Daoy (cell line): ENCODE data around the gene RNF150. TPM values are rescaled to one million over a fixed set of nuclear protein-coding genes. Genes with fewer than 3 reads are reported as not detected.
"Not testable (repeated sequence)": the region's sequence is repeated elsewhere in the genome, so short reads cannot be mapped to it uniquely, and the experiment has no call there.

Source experiments
- DNase-seq: peaks from one replicate; pipeline ENCODE4 v3.0.0-alpha.2; 2015; ENCODE audit warnings: low read depth
- total RNA-seq: library from RNA; depleted of rRNA; stranded (reverse); fragments of >200 nt; shearing (Covaris generic); gene quantifications from 2 replicates; pipeline ENCODE4 v1.2.3, GENCODE V29; 2014

The RNF150 gene
- total RNA-seq, 1 experiment from 2014 or later, result 2.4 TPM

- DNase-seq, result no peak
These were observed 57.7 kb downstream of the RNF150 start for GRCh38 chr4:141075553-141075952.

DNA sequence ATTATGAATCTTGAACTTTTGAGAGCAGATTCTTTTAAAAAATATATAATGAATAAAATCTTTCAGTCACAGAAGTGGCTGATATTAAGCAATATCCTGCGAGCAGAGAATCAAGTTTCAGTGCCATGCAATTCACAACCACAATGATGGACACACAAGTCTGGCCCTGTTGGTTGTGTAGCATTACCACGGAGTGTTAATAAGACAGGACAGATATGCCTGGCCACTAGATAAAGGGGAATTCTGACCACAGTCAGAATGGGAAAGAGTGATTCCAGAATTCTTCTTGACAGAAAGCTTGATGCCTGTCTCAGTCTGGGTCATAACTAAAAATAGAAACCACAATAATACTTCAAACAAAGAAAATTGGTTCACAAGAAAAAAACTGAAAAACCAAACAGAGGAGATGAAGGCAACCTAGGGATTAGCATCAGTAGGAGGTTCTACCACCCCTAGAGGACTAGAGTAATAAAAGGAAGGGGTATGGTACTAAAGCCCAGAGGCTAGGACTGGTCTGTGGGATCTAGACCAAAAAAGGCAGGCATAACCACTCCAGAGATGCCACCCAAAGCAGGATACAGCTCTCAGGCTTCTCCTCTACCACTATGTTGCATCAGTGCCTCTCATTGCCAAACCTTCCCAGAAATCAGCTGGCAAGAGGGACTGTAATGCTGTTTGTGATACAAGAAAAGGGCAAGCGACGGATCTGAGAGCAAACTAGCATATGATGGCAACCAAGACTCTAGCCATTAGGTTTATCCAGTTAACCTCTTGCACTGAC, 59.0 kb downstream of the RNF150 start:
- no peak for DNase-seq

DNA sequence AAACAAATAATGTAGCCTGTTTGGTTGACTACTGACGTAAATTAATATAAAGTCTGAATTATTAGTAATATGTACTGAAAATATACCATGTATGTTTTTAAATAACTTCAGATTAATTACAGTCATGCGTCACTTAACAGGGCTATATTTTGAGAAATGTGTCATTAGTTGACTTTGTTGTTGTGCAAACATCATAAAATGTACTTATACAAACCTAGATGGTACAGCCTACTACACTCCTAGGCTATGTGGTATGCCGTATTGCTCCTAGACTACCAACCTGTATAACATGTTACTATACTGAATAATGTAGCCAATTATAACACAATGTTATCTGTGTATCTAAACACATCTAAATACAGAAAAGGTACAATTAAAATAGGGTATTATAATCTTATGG, 66.6 kb downstream of the RNF150 start:
- no peak for DNase-seq

DNA sequence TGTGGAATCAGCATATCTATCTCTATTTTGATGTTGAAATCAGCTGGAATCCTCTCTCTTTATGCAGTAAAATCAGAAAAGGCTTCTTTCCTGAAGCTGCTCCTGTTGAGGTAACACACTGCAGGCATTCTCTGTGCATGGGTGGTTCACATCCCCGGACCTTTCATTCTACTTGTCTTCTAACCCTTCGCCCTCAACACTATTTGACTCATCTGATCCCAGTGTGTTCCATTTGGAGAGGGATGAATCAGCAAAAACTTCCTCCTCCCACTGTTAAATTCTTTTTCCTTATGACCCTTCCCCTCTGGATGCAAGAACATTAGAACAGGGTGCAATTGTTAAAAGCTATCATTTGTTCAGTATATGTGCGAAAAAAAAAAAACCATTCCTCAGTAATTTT, 67.4 kb downstream of the RNF150 start:
- DNase-seq, result no peak

DNA sequence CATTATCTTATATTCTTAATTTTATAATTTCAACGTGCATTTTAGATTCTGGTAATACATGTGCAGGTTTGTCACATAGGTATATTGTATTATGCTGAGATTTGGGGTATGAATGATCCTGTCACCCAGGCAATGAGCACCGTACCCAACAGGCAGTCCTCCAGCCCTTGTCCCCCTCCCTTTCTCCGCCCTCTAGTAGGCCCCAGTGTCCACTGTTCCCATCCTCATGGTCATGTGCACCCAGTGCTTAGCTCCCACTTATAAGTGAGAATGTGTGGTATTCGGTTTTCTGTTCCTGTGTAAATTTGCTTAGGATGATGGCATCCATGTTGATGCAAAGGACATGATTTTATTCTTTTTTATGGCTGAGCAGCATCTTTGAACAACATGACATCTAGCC, 70.6 kb downstream of the RNF150 start:
- DNase-seq, result no peak

DNA sequence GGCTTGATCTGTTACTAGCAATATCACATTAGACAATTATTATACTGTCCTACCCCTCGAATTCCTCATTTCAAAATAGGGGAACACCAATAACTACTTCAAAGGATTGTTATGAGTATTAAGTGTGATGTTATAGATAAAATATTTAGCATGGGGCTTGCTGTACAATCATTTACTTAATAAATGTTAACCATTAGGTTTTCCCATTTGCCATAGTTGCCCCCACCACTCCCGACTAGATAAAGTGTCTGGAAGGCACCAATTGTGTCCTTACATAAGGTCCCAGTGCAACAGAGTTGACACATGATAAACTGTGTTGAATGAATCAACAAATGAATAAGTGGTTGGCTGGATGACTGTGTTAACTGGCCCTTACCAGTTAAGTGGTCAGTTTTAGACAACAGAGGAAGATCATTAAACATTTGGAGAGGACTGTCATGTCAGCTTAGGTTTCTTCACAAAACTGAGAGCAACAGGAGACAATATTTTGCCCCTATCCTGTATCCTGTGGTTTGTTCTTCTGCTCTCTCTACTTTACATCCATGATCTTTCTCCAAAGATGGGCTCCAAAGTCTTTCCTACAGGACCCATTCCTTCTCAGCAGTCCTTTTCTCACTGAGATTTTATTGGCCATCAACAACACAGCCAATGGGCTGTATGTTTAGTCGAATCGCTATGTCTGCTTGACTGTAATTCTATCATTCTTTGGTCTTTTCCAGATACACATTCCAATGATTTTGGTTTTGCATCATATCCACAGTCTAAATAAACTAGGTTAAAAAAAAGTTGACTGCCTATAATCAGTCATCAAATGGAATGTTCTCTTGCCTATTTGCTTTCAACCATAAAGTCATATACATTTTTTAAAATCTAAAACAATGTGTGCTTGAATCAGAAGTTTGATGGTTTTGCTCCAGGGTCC, 74.4 kb downstream of the RNF150 start:
- DNase-seq, result no peak

GRCh38 chr4:141057582-141057981, 75.7 kb downstream of the RNF150 start:
- no peak for DNase-seq

DNA sequence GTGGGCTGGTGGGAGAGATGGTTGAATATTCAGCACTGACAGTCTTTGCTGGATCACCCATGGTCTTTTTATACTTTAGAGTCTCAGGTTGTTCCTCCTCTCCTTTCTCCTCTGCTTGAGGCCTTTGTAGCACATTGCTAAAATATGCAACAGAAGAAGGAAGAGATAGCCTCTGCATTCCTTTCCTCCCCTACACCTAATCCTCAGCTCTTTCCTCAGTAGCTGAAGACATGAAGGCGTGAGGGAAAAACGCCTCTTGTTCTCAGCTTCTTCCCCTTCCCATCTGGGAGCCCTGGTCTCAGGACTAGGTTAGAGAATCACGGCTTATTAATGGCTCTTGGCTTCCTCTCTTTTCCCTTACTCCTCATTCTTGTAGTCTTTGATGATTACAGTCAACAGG, 76.8 kb downstream of the RNF150 start:
- no peak for DNase-seq

DNA sequence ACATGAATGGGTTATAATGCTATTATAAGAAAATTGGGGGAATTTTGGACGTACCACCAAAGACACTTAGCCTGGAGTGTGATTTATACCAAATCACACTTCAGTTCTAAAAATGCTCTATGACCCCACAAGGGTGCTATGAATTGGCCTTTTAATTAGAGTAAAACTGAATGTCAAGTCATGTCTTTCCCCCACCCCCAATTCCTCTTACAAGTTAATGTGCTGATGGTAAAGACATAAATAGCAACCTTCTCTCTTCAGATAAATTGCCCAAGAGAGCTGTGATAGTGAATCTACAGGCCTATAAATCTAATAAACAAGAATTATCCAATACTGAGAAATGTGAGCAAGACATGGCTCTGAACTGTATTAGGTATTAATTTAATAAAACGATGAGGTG, 78.8 kb downstream of the RNF150 start:
- no peak for DNase-seq

GRCh38 chr4:141050999-141051398, 82.3 kb downstream of the RNF150 start:
- not testable (repeated sequence) for DNase-seq

DNA sequence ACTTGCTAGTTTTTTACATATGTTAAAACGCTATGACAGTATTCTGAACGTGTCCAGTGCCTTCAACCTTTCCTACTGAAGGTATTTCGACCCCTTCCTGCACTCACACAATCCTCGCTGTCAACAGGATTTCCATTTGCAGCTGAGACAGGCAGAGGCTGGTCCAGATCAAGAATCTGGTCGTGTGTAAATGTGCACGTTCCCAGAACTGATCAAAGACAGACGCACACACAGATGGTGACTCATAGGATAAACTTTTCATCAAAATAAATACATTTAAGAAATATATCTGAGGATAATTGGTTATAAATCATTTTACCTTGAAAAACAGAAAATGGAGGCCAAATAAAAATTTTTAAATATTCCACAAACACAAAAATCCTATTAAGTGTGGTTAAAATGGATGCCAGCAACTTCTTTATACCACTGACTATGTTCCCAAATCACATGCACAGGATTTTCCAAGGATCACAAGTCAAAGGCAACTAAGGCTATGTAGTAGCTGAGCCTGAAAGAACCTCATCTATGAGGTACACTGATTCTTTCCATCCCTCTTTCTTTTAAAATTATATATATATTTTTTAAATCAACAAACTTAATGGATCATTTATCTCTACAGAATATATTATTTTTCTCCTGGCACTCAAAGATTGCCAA, 85.9 kb downstream of the RNF150 start:
- DNase-seq, result no peak

- peak; percentile 54 for DNase-seq
These were observed 87.0 kb downstream of the RNF150 start for GRCh38 chr4:141046255-141046654.

- DNase-seq, result no peak
These were observed 87.4 kb downstream of the RNF150 start for GRCh38 chr4:141045848-141046247.

GRCh38 chr4:141041021-141041476, 92.2 kb downstream of the RNF150 start:
- DNase-seq, result no peak

GRCh38 chr4:141039156-141039555, 94.1 kb downstream of the RNF150 start:
- no peak for DNase-seq

DNA sequence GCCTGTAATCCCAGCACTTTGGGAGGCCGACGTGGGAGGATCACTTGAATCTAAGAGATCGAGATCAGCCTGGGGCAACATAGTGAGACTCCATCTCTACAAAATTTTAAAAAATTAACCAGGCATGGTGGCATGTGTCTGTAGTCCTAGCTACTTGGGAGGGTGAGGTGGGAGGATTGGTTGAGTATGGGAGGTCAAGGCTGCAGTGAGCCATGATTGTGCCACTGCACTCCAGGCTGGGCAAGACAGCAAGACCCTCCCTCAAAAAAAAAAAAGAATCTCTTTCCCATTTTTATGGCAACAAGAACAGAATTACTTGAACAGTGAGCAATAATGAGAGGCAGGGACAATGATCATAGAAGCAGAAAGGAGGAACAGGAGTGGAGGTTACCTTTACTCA, 94.8 kb downstream of the RNF150 start:
- DNase-seq, result no peak

DNA sequence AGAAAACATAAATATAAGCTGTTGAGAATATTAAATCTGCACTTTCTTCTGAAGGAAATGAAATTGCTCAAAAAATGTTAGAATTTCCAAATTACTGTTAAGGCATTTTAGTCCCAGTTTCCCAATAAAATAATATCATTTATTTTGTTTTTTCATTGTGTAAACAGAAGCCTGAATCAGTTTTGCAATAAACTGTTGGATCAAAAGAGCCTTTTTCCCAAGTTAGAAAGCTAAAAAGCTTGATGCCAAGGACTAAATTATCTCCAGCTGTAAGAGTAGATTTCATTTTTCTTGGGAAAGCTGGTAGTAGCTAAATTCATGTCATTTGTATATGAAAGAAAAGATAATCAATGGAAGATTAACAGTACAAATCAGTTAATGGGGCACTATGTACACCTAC, 95.8 kb downstream of the RNF150 start:
- DNase-seq, result no peak

GRCh38 chr4:141036786-141037185, 96.5 kb downstream of the RNF150 start:
- DNase-seq, result no peak

DNA sequence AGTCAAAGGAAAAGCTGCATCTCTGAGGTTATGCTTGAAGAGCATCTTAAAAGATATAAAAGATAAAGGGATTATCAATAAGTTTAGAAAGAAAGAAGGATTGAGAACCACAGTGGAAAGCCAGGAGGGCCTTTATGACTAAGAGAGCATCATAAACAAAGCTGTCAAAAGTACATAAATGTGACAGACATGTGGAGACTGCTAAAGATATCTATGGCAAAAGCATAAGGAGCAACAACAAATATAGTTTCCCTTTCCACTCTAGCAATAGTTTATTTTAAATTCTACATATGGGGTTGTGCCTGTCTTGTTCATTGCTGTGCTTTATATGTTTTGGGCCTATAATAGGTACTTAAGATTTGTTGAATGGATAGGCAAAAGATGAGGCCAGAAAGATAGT, 97.3 kb downstream of the RNF150 start:
- DNase-seq, result no peak

DNA sequence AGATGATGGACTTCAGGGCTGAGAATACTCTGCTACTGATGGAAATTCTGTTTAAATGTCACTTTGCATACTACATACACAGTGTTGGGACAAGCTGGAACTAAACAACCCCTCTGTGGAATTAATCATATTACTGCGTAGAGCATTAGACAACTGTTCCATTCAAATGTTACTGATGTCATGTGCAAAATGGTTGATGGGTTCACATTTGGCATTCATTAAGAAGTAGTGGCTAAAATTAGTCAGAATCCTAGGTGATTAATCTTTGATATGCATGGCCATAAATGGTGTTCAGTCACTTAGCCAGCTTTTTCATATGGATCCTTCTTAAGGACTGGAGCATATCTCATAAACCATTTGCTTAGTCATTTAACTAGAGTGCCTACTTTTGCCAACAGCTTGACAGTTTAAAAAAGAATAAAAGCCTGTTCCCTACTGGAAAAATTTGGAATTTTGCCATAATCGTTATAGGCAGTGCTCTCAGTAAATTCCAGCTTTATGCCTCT, 105.2 kb downstream of the RNF150 start:
- peak; percentile 19 for DNase-seq

DNA sequence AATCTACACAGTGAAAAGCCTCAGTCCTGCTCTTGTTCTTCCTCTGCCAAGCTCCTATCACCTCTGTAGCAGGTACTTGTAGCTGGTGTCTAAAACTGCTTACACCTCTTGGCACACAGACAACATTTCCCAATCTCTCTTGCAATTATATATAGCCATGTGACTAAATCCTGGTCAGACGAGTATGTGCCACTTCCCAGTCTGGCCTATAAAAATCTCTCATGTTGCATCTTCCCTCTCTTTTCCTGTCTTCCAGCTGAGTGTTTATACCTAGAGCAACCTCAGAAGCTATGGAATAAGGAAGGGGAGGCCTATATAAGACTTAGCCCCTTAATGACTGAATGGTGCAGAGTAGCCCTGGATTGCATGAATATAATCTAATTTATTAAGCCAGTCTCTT, 105.8 kb downstream of the RNF150 start:
- peak; percentile 7 for DNase-seq

DNA sequence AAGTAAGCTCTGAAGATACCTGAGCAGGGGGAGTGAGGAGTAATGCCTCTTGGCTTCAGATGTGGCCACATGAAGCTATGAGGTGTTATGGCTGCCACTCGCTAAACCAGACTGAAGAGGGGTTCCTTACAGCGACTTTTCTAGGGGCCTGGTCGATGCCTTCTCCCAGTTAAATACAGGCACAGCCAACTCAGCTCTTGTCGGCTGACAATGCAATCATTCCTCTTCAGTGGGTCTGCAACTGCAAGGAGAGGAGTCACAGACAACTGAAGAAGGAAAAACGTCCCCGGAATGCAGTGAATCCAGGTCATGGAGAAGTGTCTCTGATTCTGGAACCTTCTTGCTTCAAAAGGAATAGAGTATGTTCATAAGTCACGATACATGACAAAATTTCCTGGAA, 106.4 kb downstream of the RNF150 start:
- DNase-seq, result no peak
